B cell (primary cell): ENCODE measurements around the gene HSD17B12.

Experiments used
- EZH2 ChIP-seq: IDR thresholded peaks from 2 replicates; pipeline ENCODE4 v1.6.1; 2012; ENCODE audit warnings: borderline replicate concordance, low read depth, mild to moderate bottlenecking, moderate library complexity, low read length; ENCODE audit not compliant: insufficient read depth, poor library complexity, severe bottlenecking
- TF ChIP-seq, protein P1 (sequence below): fragments of 200-600 bp; IDR thresholded peaks from one replicate; pipeline ENCODE4 v1.8.0; 2022; ENCODE audit warnings: antibody characterized with exemption, mild to moderate bottlenecking

DNA sequence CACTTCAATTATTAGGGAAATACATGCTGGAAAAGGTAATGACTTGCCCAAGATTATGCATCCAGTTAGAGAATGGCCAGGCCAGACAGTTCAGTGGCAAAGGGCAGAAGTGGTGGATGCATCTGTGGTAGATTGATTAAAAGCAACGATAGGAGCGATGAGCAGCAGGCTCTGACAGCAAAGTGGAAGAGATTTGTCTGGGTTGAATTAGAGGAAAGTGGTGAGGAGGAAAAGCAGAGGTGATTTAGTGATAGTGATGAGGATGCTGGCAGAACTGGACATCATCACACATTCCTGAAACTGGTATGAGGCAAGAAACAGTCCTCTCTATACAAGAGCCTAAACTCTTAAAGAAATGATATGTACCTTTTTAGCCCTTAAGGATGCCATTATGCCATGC lies 12.5 kb downstream of the HSD17B12 start:
- TF ChIP-seq, protein P1, sequence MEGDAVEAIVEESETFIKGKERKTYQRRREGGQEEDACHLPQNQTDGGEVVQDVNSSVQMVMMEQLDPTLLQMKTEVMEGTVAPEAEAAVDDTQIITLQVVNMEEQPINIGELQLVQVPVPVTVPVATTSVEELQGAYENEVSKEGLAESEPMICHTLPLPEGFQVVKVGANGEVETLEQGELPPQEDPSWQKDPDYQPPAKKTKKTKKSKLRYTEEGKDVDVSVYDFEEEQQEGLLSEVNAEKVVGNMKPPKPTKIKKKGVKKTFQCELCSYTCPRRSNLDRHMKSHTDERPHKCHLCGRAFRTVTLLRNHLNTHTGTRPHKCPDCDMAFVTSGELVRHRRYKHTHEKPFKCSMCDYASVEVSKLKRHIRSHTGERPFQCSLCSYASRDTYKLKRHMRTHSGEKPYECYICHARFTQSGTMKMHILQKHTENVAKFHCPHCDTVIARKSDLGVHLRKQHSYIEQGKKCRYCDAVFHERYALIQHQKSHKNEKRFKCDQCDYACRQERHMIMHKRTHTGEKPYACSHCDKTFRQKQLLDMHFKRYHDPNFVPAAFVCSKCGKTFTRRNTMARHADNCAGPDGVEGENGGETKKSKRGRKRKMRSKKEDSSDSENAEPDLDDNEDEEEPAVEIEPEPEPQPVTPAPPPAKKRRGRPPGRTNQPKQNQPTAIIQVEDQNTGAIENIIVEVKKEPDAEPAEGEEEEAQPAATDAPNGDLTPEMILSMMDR = no peak
- TF ChIP-seq EZH2 = no peak
